ENCODE results near the gene TCAP.

Gene TCAP

DNA sequence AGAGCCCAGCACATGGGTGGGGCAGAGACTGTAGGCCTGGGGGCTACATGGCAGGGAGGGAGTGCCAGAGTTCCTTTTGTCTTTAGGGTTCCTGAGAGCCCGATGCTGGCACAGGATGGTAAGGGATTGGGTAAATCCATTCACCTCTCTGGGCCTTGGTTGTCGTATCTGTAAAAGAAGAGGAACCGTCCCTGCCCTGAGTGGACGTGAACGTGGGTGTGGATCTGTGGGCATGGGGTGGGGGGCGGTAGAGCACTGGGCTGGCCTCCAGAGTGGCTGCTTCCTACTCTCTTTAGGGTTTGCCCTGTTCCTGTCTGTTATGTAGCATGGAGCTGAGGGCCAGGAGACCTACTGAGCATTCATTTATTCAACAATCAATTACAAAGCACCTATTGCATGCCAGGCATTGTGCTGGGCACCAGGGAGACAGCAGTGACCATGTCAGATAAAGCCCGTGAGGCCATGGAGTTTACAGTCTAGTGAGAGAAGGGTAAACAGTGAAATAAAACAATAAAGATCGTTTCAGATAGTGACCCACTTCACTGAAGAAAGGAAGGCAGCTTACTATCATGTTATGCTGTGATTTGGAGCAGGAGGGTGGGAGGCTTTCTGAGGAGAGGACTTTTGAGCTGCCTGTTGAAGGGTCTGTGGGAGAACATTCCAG lies 13.1 kb upstream of the TCAP start:
- DNase-seq: no peak

- DNase-seq: no peak
Measured at GRCh38 chr17:39652587-39653315, 12.4 kb upstream of the TCAP start.

DNA sequence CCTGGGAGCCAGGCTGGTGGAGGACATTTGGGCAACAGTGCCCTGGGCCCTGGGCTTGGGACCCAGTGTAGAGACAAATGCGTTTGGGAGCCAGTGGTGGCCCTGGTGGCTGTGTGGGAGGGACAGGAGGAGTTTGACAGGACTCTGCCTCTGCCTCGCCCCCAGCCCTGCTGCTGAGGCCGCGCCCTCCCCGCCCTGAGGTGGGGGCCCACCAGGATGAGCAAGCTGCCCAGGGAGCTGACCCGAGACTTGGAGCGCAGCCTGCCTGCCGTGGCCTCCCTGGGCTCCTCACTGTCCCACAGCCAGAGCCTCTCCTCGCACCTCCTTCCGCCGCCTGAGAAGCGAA lies 11.9 kb upstream of the TCAP start:
- no peak for DNase-seq

DNA sequence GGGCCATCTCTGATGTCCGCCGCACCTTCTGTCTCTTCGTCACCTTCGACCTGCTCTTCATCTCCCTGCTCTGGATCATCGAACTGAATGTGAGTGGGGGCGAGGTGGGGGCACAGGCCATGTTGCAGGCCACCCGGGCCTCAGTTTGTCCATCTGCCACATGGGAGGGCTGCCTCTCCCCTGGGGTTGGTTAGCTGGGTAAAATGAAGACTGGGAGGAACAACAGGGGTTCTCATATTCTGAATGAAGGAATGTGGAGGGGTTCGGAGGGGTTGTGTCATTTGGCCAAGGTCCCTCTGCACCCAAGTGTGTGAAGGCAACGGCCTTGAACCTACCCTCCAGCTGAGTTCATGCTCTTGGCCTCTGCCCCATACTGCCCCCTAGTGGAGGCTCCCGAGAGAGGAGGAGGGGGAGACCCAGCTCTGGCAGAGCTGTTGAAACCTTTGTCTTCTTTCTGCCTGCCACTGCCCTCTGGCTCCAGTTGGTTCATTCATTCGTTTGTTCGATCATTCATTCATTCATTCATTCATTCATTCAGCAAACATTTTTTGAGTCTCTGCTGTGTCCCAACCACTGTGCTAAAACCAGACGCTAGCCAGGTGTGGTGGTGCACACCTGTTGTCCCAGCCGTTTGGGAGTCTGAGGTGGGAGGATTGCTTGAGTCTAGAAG lies 11.4 kb upstream of the TCAP start:
- peak; percentile 80 for DNase-seq

GRCh38 chr17:39655105-39655504 lies 10.0 kb upstream of the TCAP start:
- no peak for DNase-seq

DNA sequence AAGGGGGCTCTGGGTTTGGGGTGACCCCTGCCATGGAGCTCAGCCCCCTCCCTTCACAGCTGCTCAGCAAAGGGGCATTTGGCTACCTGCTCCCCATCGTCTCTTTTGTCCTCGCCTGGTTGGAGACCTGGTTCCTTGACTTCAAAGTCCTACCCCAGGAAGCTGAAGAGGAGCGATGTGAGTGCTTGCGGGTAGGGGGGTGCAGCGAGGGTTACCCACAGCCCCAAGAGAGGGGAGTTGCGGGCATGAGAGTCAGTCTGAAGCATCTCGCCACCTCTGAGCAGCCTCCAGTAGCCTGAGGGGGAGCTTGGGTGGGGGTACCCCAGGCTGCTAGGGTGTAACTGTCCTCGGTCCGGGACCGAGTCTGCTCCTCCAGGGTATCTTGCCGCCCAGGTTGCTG lies 6.8 kb upstream of the TCAP start:
- no peak for DNase-seq

GRCh38 chr17:39658760-39659159 lies 6.4 kb upstream of the TCAP start:
- DNase-seq: no peak

GRCh38 chr17:39659279-39660010 lies 5.7 kb upstream of the TCAP start:
- no peak for DNase-seq

DNA sequence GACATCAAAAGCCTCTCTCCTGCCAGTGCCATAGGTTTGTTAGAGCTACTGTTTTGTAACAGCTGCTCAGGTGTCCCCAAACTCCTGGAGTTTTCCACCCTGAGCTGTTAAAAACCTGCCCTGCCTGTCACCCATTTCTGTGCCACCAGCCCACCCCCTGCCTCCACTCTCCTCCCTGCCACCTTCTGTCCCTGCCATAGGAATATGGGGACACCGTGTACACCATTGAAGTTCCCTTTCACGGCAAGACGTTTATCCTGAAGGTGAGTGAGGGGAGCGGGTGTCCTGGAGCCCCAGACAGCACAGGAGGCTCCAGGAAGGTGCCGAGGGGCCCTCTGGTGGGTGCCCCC lies 5.2 kb upstream of the TCAP start:
- DNase-seq: no peak

- DNase-seq: no peak
Measured at GRCh38 chr17:39660397-39661385, 4.5 kb upstream of the TCAP start.

DNA sequence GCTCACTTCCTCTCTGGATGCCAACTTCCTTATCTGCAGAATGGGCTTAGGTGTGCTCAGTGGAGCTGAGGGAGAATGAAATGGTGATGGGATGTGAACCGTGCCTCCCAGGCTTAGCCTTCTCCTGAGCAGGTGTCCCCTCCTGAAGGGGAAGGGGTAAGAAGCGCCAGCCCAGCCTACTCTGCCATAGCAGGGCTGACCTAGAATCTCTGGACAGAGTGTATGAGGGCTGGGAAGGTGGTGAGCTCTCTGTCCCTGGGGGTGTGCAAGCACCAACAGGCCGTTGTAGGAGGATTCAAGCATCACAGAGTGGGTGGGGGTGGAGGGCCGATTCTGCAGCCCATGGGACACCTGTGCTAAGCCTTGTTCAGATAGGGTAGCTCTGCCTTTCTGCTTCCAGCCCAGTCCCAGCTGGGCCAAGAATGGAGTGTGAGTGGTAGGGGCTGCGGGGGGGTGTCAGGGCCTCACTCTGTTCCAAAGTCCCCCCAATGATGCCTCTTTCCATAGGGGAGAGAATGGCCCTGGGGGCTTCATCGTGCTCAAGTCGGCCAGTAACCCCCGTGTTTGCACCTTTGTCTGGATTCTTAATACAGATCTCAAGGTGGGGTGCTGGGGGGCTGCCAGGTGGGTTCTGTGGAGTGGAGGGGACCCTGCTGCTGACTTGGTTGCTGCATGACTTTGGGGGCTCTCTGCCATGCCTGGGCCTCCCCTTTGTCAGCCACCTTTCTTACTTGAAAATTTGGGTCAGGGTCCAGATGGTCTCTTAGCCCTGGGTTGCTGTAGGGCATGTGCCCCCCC lies 3.2 kb upstream of the TCAP start:
- no peak for DNase-seq

DNA sequence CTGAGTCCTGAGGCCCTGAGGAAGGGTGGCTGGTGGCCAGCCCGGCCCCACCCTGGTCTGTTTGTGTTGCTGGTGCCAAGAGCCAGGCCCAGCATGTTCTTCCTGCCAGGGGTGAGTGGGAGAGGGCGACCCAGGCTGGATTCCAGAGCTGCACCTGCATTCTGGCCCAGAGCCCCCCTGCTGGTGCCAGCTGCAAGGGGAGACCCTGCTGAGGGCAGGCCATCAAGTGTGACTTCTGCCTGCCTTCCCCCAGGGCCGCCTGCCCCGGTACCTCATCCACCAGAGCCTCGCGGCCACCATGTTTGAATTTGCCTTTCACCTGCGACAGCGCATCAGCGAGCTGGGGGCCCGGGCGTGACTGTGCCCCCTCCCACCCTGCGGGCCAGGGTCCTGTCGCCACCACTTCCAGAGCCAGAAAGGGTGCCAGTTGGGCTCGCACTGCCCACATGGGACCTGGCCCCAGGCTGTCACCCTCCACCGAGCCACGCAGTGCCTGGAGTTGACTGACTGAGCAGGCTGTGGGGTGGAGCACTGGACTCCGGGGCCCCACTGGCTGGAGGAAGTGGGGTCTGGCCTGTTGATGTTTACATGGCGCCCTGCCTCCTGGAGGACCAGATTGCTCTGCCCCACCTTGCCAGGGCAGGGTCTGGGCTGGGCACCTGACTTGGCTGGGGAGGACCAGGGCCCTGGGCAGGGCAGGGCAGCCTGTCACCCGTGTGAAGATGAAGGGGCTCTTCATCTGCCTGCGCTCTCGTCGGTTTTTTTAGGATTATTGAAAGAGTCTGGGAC lies 2.4 kb upstream of the TCAP start:
- DNase-seq: no peak

GRCh38 chr17:39663340-39663687 lies 1.8 kb upstream of the TCAP start:
- DNase-seq: no peak

- no peak for DNase-seq
Measured at GRCh38 chr17:39663688-39664580, 1.2 kb upstream of the TCAP start.

- DNase-seq: no peak
Measured at GRCh38 chr17:39665642-39666224, 584 bp downstream of the TCAP start.

- no peak for DNase-seq
Measured at GRCh38 chr17:39666231-39666600, 1.1 kb downstream of the TCAP start.

- no peak for DNase-seq
Measured at GRCh38 chr17:39666601-39667261, 1.6 kb downstream of the TCAP start.

- DNase-seq: no peak
Measured at GRCh38 chr17:39667262-39667944, 2.3 kb downstream of the TCAP start.
